RWPE2 (cell line): ENCODE data around the gene POLH.
"Not testable (repeated sequence)": the region's sequence is repeated elsewhere in the genome, so short reads cannot be mapped to it uniquely, and the experiment has no call there.

Experiments used
- ATAC-seq: fragments of 200-7000 bp; cut with Tn5 transposase; 3 replicates; pipeline ENCODE4 v1.9.1; 2021; ENCODE audit warnings: low read depth
- DNase-seq: peaks from one replicate; pipeline ENCODE4 v3.0.0-alpha.2; 2020; ENCODE audit warnings: low spot score
- H3K27ac ChIP-seq: fragments of 450-650 bp; 2 replicates; pipeline ENCODE4 v1.5.1; 2017; ENCODE audit warnings: mild to moderate bottlenecking; ENCODE audit not compliant: poor library complexity, severe bottlenecking
- H3K27me3 ChIP-seq: fragments of 250-450 bp; sonication (Bioruptor Pico); 2 replicates; pipeline ENCODE4 v1.5.1; 2021; ENCODE audit warnings: mild to moderate bottlenecking, moderate library complexity; ENCODE audit not compliant: insufficient read depth, poor library complexity, severe bottlenecking
- H3K36me3 ChIP-seq: fragments of 250-450 bp; sonication (Bioruptor Pico); 2 replicates; pipeline ENCODE4 v1.5.1; 2020; ENCODE audit warnings: low read depth, mild to moderate bottlenecking, moderate library complexity
- H3K4me1 ChIP-seq: fragments of 250-450 bp; sonication (Bioruptor Pico); 2 replicates; pipeline ENCODE4 v1.5.1; 2021; ENCODE audit warnings: mild to moderate bottlenecking, moderate library complexity; ENCODE audit not compliant: insufficient read depth, poor library complexity, severe bottlenecking
- H3K4me3 ChIP-seq: fragments of 250-450 bp; sonication (Bioruptor Pico); 2 replicates; pipeline ENCODE4 v1.5.1; 2021; ENCODE audit warnings: mild to moderate bottlenecking, moderate library complexity; ENCODE audit not compliant: severe bottlenecking
- H3K9me3 ChIP-seq: fragments of 250-450 bp; sonication (Bioruptor Pico); 2 replicates; pipeline ENCODE4 v1.5.1; 2021; ENCODE audit warnings: mild to moderate bottlenecking, moderate library complexity; ENCODE audit not compliant: severe bottlenecking
- TF ChIP-seq, protein P1 (sequence below): fragments of 450-650 bp; IDR thresholded peaks from one replicate; pipeline ENCODE4 v1.5.1; 2017; ENCODE audit warnings: mild to moderate bottlenecking, moderate library complexity; ENCODE audit not compliant: poor library complexity, severe bottlenecking

Gene POLH

DNA sequence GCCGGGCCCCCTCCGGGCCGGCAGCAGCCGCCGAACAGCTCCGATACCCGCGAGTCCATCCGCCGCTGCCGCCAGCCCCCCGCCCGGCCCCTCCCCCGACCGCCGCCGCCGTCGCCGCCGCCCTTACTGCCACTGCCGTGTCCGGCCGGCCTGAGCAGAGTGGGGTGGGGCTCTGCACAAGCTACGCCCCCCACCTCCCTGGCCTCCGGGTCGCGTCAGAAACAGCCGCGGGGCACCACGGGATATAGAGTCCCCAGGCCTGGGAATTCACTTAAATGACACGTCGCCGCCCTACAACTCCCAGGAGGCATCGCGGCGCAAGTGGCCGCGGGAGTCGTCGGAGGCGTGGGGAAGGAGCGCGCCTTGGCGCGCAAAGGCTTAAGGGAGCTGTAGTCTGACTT is 53.1 kb downstream of the POLH start, which contains the start of gene GTPBP2:
Gene GTPBP2, minus strand, starts transcription at position 161 of the 401 bp plus-strand sequence. Its CDS starts 102 bp downstream, at position 59.
- DNase-seq (peak; percentile 99), ATAC-seq (peak; percentile 74)
- peak within 1 kb of the TSS; percentile 87 for H3K27ac ChIP-seq
- H3K27me3 ChIP-seq: no peaks in the 10 kb centered on the region
- H3K36me3 ChIP-seq: peaks cover 39% of the 10 kb centered on the region
- H3K4me3 ChIP-seq: peak within 1 kb of the TSS; percentile 83
- H3K4me1 ChIP-seq: peaks cover 14% of the 10 kb centered on the region
- TF ChIP-seq, protein P1, sequence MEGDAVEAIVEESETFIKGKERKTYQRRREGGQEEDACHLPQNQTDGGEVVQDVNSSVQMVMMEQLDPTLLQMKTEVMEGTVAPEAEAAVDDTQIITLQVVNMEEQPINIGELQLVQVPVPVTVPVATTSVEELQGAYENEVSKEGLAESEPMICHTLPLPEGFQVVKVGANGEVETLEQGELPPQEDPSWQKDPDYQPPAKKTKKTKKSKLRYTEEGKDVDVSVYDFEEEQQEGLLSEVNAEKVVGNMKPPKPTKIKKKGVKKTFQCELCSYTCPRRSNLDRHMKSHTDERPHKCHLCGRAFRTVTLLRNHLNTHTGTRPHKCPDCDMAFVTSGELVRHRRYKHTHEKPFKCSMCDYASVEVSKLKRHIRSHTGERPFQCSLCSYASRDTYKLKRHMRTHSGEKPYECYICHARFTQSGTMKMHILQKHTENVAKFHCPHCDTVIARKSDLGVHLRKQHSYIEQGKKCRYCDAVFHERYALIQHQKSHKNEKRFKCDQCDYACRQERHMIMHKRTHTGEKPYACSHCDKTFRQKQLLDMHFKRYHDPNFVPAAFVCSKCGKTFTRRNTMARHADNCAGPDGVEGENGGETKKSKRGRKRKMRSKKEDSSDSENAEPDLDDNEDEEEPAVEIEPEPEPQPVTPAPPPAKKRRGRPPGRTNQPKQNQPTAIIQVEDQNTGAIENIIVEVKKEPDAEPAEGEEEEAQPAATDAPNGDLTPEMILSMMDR: no peak
- no peaks in the 10 kb centered on the region for H3K9me3 ChIP-seq

DNA sequence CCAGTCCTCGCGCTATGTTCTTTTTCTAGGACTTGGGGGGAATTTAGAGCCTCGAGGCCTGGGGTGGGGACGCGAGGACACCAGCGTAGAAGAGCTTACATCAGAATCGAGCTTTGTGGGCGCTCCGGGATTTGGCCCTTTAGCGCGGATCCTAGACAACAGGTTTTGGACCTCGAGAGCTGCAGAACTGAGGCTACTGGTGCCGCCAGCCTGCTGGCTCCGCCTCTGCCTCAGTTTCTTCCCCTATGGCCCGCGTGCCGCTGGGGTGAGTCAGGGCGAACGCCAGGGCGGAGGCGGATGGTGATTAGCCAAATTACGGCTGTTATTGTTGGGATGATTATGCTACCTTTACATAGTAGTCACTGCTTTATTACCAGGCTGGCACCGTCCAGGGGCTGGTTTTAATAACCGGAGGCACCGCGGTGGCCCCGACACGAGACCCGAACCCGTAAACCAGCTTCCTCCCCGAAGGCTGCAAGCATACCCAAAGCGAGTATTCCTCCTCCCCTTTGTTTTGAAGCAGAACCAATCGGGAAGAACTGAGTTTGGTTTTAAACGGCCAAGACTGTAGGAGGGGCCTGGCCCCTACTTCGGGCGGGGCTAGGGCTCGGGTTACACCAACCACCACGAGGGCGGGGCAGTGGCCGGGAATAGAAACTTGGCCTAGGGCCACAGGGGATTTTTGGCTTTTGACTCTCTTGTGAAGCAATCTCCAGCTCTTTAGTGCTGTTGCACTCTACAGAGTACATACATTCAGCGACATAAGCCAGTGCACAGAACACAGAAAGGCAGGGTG is 53.7 kb downstream of the POLH start:
- H3K4me1 ChIP-seq: peaks cover 14% of the 10 kb centered on the region
- H3K27me3 ChIP-seq: no peaks in the 10 kb centered on the region
- ATAC-seq (peak; percentile 70), DNase-seq (peak; percentile 96)
- peak overlapping the region; percentile 83 for H3K4me3 ChIP-seq
- H3K36me3 ChIP-seq: peaks cover 33% of the 10 kb centered on the region
- H3K27ac ChIP-seq: peak overlapping the region; percentile 87
- H3K9me3 ChIP-seq: no peaks in the 10 kb centered on the region
- TF ChIP-seq, protein P1: no peak

DNA sequence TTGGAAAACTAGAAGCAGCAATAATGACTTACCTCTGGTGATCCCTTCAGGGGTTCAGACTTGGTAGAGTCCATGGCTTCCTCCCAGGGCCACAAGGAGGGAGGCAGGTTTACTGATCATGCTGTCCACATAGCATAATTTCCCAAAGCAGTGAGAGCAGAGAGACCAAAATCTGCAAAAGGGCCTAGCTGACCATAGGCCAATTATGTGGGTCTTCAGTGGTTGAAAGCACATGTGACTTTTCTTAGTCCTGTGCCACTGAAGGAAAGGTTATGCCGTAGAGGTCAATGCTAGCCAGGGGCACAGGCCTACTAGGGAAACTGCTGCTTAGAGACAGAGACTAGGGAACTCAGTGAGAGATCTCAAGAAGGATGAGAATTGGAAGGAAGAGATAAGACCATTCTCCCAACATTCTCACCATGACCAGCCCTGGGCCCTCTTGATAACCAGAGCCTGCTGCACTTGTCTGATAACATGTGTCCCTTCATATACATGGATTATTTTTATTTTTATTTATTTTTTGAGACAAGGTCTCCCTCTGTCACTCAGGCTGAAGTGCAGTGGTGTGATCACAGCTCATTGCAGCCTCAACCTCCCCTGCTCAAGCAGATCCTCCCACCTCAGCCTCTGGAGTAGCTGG is 55.1 kb downstream of the POLH start:
- H3K4me3 ChIP-seq: no peak overlapping the region
- no peak for DNase-seq
- peak overlapping the region; percentile 87 for H3K27ac ChIP-seq
- H3K36me3 ChIP-seq: peaks cover 19% of the 10 kb centered on the region
- peaks cover 14% of the 10 kb centered on the region for H3K4me1 ChIP-seq
- no peaks in the 10 kb centered on the region for H3K27me3 ChIP-seq
- TF ChIP-seq, protein P1: no peak
- no peaks in the 10 kb centered on the region for H3K9me3 ChIP-seq
- ATAC-seq: no peak

DNA sequence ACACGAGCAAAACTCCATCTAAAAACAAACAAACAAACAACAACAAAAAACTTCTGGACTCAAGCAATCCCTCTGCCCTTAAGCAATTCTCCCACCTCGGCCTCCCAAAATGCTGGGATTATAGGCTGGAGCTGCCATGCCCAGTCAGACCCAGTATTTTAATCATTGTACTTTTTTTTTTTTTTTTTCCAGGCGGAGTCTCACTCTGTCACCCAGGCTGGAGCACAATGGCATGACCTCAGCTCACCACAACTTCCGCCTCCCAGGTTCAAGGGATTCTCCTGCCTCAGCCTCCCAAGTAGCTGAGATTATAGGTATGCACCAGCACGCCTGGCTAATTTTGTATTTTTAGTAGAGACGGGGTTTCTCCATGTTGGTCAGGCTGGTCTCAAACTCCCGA is 57.0 kb downstream of the POLH start:
- H3K4me1 ChIP-seq: not testable (repeated sequence)

DNA sequence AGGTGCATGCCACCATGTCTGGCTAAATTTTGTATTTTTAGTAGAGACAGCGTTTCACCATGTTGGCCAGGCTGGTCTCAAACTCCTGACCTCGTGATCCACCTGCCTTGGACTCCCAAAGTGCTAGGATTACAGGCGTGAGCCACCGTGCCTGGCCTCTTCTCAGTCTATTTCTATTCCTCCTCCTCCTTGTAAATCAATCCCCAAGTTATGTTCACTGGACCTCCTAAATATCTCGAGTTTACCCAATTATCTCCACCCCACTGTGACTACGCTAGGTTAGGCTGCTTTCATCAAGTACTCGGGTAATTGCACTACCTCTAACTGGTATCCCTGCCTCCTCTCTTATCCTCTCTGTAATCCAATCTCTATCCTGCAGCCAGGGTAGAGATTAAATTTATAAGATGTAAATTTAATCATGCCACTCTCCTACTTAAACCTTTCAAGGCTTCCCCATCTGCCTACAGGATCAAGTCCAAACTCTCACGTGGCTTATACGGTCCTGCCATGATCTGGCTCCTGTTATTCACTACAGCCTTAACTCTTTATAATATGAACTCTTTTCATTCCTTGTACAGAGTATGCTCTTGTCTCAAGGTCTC is 58.8 kb downstream of the POLH start:
- ATAC-seq (no peak), DNase-seq (no peak)
- Histone ChIP-seq H3K36me3 (peaks cover 35% of the 10 kb centered on the region), H3K9me3 (no peaks in the 10 kb centered on the region), H3K4me1 (peaks cover 4% of the 10 kb centered on the region), H3K4me3 (no peak overlapping the region), H3K27ac (no peak overlapping the region), H3K27me3 (no peaks in the 10 kb centered on the region)
- TF ChIP-seq, protein P1: no peak

More for the DNA sequence above, 57.0 kb downstream of the POLH start:
- not testable (repeated sequence) for H3K4me3 ChIP-seq, ATAC-seq, H3K9me3 ChIP-seq, H3K27ac ChIP-seq, H3K27me3 ChIP-seq, DNase-seq
- H3K36me3 ChIP-seq: peaks cover 21% of the 10 kb centered on the region
